ENCODE measurements around the gene MOB4.

MOB4 gene

DNA sequence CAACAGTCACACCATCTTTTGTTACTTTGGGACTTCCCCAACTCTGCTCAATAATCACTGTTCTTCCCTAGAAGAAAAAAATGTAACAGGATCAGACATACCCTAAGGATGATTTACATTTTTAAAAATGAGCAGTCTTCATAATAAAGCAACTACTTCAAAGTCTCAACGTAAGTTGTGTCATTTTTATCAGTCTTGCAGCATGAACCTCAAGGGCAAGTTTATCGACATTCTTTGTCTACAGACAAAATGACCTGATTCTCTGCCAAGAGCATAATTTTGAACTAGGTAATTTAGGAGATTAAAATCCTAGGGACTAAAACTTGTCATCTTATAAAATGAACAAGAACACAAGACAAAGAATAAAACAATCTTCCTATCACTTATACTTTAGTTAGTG is 18.5 kb upstream of the MOB4 start:
- Histone ChIP-seq H3K9me2 (replicated peaks; ENCODE audit: low read depth, low read length) (no peaks in the 10 kb centered on the region), H3K4me2 (ENCODE audit: low read depth, low read length, poor library complexity, severe bottlenecking) (peak overlapping the region; percentile 93), H3F3A (ENCODE audit: low read depth) (no peaks in the 10 kb centered on the region), H3K4me1 (ENCODE audit: insufficient read depth, low read length, poor library complexity, severe bottlenecking) (peaks cover 56% of the 10 kb centered on the region), H3K27me3 (ENCODE audit: insufficient read depth, low read length, poor library complexity, severe bottlenecking) (no peaks in the 10 kb centered on the region), H3K9ac (ENCODE audit: low read depth, low read length, poor library complexity, severe bottlenecking) (peak overlapping the region; percentile 89), H2AFZ (ENCODE audit: low read length) (no peak overlapping the region), H3K9me3 (ENCODE audit: insufficient read depth, low read depth, low read length) (no peaks in the 10 kb centered on the region), H3K36me3 (ENCODE audit: insufficient read depth, low read length) (peaks cover 56% of the 10 kb centered on the region), H4K20me1 (ENCODE audit: insufficient read depth, low read length, poor library complexity, severe bottlenecking) (peaks cover 78% of the 10 kb centered on the region), H3K79me2 (ENCODE audit: insufficient read depth, low read length) (peaks cover 94% of the 10 kb centered on the region), H3K4me3 (ENCODE audit: low read length, poor library complexity, severe bottlenecking) (peak overlapping the region; percentile 91)
- TF ChIP-seq EZH2phosphoT487 (IDR thresholded peaks at IDR 0.05; ENCODE audit: borderline replicate concordance), result no peak
- TF ChIP-seq, protein P1, sequence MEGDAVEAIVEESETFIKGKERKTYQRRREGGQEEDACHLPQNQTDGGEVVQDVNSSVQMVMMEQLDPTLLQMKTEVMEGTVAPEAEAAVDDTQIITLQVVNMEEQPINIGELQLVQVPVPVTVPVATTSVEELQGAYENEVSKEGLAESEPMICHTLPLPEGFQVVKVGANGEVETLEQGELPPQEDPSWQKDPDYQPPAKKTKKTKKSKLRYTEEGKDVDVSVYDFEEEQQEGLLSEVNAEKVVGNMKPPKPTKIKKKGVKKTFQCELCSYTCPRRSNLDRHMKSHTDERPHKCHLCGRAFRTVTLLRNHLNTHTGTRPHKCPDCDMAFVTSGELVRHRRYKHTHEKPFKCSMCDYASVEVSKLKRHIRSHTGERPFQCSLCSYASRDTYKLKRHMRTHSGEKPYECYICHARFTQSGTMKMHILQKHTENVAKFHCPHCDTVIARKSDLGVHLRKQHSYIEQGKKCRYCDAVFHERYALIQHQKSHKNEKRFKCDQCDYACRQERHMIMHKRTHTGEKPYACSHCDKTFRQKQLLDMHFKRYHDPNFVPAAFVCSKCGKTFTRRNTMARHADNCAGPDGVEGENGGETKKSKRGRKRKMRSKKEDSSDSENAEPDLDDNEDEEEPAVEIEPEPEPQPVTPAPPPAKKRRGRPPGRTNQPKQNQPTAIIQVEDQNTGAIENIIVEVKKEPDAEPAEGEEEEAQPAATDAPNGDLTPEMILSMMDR (conservative IDR thresholded peaks at IDR 0.05; ENCODE audit: low read length), result no peak

DNA sequence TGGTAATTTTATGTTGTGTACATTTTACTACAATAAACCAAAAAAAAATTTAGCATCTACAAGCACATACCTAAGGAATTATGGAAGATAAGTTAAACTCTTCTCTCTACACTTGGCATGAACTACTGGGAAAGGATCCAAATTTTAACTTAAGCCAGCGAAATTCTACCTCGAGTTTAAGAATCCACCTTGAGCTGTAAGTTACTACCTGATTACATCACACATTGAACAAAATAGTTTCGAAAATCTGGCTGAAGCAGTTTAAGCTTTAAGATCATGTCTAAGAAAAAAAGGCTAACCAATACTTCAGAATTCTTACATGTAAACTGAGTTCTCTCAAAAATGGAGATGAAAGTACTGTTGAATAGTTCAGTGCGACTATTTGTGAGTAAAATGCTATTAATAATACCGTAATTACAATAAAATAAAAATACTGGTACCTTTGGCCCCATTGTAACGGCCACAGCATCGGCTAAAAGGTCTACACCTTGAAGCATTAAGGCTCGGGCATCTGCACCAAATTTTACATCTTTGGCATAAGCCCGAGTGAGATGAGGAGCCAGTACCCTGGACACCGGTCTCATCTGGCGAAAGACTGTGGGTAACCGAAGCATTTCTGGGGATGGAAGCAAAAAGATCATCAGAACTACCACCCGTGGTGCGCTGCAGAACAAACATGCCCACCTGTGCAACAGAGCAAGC is 17.5 kb upstream of the MOB4 start:
- Histone ChIP-seq H3K4me3 (ENCODE audit: low read length, poor library complexity, severe bottlenecking) (peak overlapping the region; percentile 91), H3K36me3 (ENCODE audit: insufficient read depth, low read length) (peaks cover 46% of the 10 kb centered on the region), H3K79me2 (ENCODE audit: insufficient read depth, low read length) (peaks cover 94% of the 10 kb centered on the region), H3F3A (ENCODE audit: low read depth) (no peaks in the 10 kb centered on the region), H4K20me1 (ENCODE audit: insufficient read depth, low read length, poor library complexity, severe bottlenecking) (peaks cover 76% of the 10 kb centered on the region), H3K9ac (ENCODE audit: low read depth, low read length, poor library complexity, severe bottlenecking) (peak overlapping the region; percentile 89), H3K4me1 (ENCODE audit: insufficient read depth, low read length, poor library complexity, severe bottlenecking) (peaks cover 57% of the 10 kb centered on the region), H3K9me3 (ENCODE audit: insufficient read depth, low read depth, low read length) (no peaks in the 10 kb centered on the region), H2AFZ (ENCODE audit: low read length) (no peak overlapping the region), H3K9me2 (replicated peaks; ENCODE audit: low read depth, low read length) (no peaks in the 10 kb centered on the region), H3K27me3 (ENCODE audit: insufficient read depth, low read length, poor library complexity, severe bottlenecking) (no peaks in the 10 kb centered on the region), H3K4me2 (ENCODE audit: low read depth, low read length, poor library complexity, severe bottlenecking) (peak overlapping the region; percentile 93)
- TF ChIP-seq, protein P1 (conservative IDR thresholded peaks at IDR 0.05; ENCODE audit: low read length), result no peak
- no peak for TF ChIP-seq EZH2phosphoT487 (IDR thresholded peaks at IDR 0.05; ENCODE audit: borderline replicate concordance)

DNA sequence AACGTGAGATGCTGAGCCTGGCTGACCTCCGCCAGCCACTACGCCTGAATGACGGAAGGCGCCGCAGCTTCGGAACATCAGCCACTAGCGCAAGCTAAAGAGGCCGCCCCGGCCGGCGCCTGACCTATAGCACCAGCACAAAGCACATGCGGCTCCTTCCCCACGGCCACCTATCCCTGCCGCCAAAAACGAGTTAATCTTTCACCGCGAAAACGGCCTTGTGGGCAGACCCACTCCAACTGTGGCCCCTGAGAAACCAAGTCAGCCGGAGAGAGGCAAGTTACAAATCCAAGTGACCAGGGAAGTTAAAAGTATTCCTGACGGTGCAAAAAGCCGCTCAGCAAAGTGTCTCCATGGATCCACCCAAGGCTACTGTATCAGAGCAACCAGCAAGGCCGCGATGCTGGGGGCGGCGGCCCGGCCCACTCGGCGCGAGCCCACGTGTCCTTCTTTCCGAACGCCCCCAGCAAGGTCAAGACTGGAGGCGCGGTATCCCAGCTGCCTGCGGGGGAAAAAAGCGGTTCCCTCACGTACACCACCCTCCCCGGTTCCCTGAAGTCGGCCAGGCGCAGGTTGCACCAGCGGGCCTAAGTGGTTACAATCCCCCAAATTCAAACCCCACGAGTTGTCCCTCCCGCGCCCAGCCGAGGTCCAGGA is 16.8 kb upstream of the MOB4 start:
- Histone ChIP-seq H3K36me3 (ENCODE audit: insufficient read depth, low read length) (peaks cover 44% of the 10 kb centered on the region), H3K4me1 (ENCODE audit: insufficient read depth, low read length, poor library complexity, severe bottlenecking) (peaks cover 57% of the 10 kb centered on the region), H3F3A (ENCODE audit: low read depth) (no peaks in the 10 kb centered on the region), H3K4me2 (ENCODE audit: low read depth, low read length, poor library complexity, severe bottlenecking) (peak overlapping the region; percentile 93), H3K79me2 (ENCODE audit: insufficient read depth, low read length) (peaks cover 94% of the 10 kb centered on the region), H3K9ac (ENCODE audit: low read depth, low read length, poor library complexity, severe bottlenecking) (peak overlapping the region; percentile 89), H4K20me1 (ENCODE audit: insufficient read depth, low read length, poor library complexity, severe bottlenecking) (peaks cover 78% of the 10 kb centered on the region), H3K9me3 (ENCODE audit: insufficient read depth, low read depth, low read length) (no peaks in the 10 kb centered on the region), H3K4me3 (ENCODE audit: low read length, poor library complexity, severe bottlenecking) (peak overlapping the region; percentile 91), H2AFZ (ENCODE audit: low read length) (peak overlapping the region; percentile 63), H3K9me2 (replicated peaks; ENCODE audit: low read depth, low read length) (no peaks in the 10 kb centered on the region), H3K27me3 (ENCODE audit: insufficient read depth, low read length, poor library complexity, severe bottlenecking) (no peaks in the 10 kb centered on the region)
- TF ChIP-seq, protein P1 (conservative IDR thresholded peaks at IDR 0.05; ENCODE audit: low read length), result no peak
- no peak for TF ChIP-seq EZH2phosphoT487 (IDR thresholded peaks at IDR 0.05; ENCODE audit: borderline replicate concordance)

Measured in Loucy (cell line).